Mesothelial cell of epicardium (in vitro differentiated cells): ENCODE data around the gene PKNOX2. TPM values are rescaled to one million over a fixed set of nuclear protein-coding genes. Genes with fewer than 3 reads are reported as not detected.

ENCODE experiments used
- DNase-seq, 2 experiments: peaks; one replicate each; pipeline ENCODE4 v3.0.0; 2021; ENCODE audit warnings: low spot score in 2 of 2; ENCODE audit not compliant: unreplicated experiment in 2 of 2
- H3K27ac Mint-ChIP-seq: 2 replicates; pipeline ENCODE4 v1.8.0; 2021; ENCODE audit warnings: mixed read lengths
- H3K27me3 Mint-ChIP-seq: 2 replicates; pipeline ENCODE4 v1.8.0; 2021; ENCODE audit warnings: low read depth, mixed read lengths
- H3K36me3 Mint-ChIP-seq: 2 replicates; pipeline ENCODE4 v1.8.0; 2021; ENCODE audit warnings: mixed read lengths
- H3K4me1 Mint-ChIP-seq: 2 replicates; pipeline ENCODE4 v1.8.0; 2021; ENCODE audit warnings: mixed read lengths
- H3K4me3 Mint-ChIP-seq: 2 replicates; pipeline ENCODE4 v1.8.0; 2021; ENCODE audit warnings: mild to moderate bottlenecking, moderate library complexity, mixed read lengths
- H3K9me3 Mint-ChIP-seq: 2 replicates; pipeline ENCODE4 v1.8.0; 2021; ENCODE audit warnings: mixed read lengths
- total RNA-seq: library from RNA; stranded (reverse); gene quantifications from 3 replicates; pipeline ENCODE4 v1.2.1, GENCODE V29; 2021
- TF ChIP-seq, protein P1 (sequence below): fragments of 200-600 bp; sonication (generic); IDR thresholded peaks from one replicate; pipeline ENCODE4 v1.5.0; 2021; ENCODE audit warnings: antibody characterized with exemption; ENCODE audit not compliant: unreplicated experiment

Gene PKNOX2
- total RNA-seq, 1 donor from 2014 or later: 22.2 TPM

DNA sequence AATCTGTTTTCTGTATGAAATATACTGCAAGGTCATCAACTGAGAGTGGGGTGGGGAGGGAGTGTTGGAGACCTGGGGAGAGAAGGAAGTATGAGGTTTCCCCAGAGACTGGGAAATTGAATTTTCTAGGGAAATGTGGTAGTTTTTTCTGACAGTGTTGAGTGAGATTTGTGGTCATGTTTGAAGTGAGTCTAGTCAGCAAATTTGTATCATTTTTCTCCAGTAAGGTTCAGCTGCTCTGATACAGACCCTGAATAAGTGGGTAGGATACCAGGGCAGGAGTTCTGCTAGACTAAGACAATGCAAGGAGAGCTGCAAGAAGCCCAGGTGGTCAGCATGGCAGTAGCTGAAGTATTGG, 112.0 kb downstream of the PKNOX2 start:
- H3K36me3 Mint-ChIP-seq: no peaks in the 10 kb centered on the region
- no peak for DNase-seq
- TF ChIP-seq, protein P1, sequence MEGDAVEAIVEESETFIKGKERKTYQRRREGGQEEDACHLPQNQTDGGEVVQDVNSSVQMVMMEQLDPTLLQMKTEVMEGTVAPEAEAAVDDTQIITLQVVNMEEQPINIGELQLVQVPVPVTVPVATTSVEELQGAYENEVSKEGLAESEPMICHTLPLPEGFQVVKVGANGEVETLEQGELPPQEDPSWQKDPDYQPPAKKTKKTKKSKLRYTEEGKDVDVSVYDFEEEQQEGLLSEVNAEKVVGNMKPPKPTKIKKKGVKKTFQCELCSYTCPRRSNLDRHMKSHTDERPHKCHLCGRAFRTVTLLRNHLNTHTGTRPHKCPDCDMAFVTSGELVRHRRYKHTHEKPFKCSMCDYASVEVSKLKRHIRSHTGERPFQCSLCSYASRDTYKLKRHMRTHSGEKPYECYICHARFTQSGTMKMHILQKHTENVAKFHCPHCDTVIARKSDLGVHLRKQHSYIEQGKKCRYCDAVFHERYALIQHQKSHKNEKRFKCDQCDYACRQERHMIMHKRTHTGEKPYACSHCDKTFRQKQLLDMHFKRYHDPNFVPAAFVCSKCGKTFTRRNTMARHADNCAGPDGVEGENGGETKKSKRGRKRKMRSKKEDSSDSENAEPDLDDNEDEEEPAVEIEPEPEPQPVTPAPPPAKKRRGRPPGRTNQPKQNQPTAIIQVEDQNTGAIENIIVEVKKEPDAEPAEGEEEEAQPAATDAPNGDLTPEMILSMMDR: no peak
- H3K27me3 Mint-ChIP-seq: no peaks in the 10 kb centered on the region
- peaks cover 19% of the 10 kb centered on the region for H3K4me1 Mint-ChIP-seq
- no peak overlapping the region for H3K27ac Mint-ChIP-seq
- no peaks in the 10 kb centered on the region for H3K9me3 Mint-ChIP-seq
- no peak overlapping the region for H3K4me3 Mint-ChIP-seq

DNA sequence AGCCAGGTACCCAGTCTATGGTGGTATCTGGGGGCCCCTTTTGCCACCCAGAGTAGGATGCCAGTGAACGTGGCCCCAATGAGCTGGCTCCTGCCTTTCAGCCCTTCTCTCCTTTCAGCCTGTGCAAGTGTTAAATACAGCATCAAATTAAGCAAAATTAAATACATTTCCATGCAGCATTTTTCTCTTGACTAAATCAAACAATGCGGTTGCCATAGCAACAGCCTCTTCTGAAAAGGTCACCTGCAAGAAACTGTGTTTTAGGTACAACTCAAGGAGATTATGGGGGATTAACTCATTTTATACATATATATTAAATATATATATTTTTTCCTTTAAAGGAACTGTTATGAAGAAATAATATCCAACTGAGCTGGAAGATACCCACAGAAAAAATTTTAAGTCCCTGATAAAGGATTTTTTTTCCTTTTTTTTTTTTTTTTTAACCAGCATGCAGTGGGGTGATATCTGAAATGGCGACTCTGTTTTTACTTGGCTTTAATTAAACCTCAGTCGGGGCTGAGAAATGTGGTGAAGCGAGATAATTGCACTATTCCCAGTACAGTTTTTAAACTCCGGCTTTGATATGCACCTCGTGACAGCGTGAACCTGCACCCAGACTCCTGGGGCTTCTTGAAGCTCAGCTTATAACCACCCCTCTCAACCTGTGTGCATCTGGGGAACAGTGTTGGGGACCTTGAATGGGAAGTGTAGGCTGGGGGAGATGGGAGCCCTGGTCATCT, 115.3 kb downstream of the PKNOX2 start:
- DNase-seq: no peak
- Mint-ChIP-seq H3K27me3 (no peaks in the 10 kb centered on the region), H3K4me3 (no peak overlapping the region), H3K27ac (no peak overlapping the region), H3K36me3 (no peaks in the 10 kb centered on the region), H3K4me1 (peaks cover 20% of the 10 kb centered on the region), H3K9me3 (no peaks in the 10 kb centered on the region)
- TF ChIP-seq, protein P1: no peak

DNA sequence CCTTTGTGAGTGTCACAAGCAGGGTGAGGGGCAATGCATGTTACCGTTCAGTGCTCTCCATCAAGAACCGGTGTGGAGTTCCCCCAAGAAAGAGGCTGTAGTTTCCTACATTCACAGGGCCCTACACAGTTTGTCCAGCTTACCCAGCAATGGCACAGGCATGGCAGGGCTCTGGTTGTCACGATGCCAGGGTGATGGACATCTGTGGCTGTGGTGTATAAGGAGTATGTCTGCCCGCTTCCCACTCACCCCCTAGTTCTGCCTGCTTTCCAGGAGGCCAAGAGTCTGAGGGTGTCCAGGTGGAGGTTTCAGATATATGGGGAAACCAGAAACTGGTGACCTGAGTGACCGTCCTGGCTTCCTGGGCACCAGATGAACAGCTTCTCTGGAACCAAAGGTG, 116.1 kb downstream of the PKNOX2 start:
- TF ChIP-seq, protein P1: no peak
- Mint-ChIP-seq H3K9me3 (no peaks in the 10 kb centered on the region), H3K27me3 (no peaks in the 10 kb centered on the region), H3K4me3 (no peak overlapping the region), H3K27ac (no peak overlapping the region), H3K36me3 (no peaks in the 10 kb centered on the region), H3K4me1 (peaks cover 20% of the 10 kb centered on the region)
- DNase-seq: no peak

DNA sequence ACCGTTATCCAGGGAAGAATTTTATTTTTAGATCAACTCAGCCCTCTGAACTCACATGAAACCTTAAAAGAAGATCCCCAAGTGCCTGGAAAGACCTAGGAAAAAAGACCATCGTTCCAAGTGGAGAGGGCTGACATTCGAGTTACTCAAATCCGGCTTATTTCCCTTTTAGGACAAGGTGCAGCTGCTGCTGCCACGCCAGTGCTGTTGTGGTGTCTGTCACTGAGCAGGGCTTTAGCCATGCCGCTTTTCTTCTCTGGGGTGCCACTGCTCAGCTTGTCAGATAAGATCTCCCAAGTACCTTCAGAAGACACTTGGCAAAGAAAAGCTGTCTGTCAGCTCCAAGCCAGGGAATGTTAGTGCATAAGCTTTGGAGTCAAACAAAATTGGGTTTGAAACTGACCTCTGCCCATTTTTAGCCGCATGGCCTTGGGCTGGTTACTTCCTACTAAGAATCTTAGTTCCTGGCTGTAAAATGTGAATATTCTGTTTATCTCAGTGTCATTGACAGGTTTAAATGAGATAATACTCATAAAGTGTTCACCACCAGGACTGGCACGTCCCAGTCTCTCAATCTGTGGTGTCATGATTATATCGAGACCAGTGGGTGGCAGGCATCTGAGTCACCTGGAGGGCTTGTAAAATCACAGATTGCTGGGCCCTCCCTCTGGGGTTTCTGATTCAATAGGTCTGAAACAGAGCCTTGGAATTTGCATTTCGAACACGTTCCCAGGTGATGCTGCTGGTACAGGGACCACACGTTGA, 117.5 kb downstream of the PKNOX2 start:
- DNase-seq: no peak
- no peaks in the 10 kb centered on the region for H3K36me3 Mint-ChIP-seq
- TF ChIP-seq, protein P1: no peak
- H3K27ac Mint-ChIP-seq: peak overlapping the region; percentile 40
- H3K4me1 Mint-ChIP-seq: peaks cover 27% of the 10 kb centered on the region
- no peaks in the 10 kb centered on the region for H3K9me3 Mint-ChIP-seq
- H3K4me3 Mint-ChIP-seq: no peak overlapping the region
- H3K27me3 Mint-ChIP-seq: no peaks in the 10 kb centered on the region

DNA sequence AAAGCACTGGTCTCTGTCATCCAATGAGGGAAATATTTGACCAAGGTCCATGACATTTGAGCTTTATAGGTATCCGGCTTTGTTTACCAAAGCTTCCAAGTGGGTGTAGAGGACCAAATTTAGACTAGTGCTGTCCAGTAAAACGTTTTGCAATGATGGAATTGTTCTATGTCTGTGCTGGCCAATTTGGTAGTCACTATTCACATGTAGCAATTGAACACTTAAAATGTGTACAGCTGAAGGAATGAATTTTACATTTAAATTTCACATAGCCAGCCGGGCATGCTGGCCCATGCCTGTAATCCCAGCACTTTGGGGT, 118.0 kb downstream of the PKNOX2 start:
- Mint-ChIP-seq H3K36me3 (no peaks in the 10 kb centered on the region), H3K4me1 (peaks cover 33% of the 10 kb centered on the region), H3K9me3 (no peaks in the 10 kb centered on the region), H3K4me3 (no peak overlapping the region), H3K27me3 (no peaks in the 10 kb centered on the region), H3K27ac (no peak overlapping the region)
- TF ChIP-seq, protein P1: no peak
- no peak for DNase-seq
